Endothelial cell of umbilical vein (primary cell): ENCODE measurements around the gene KYAT1. TPM values are rescaled to one million over a fixed set of nuclear protein-coding genes. Genes with fewer than 3 reads are reported as not detected.
"Not testable (repeated sequence)": the region's sequence is repeated elsewhere in the genome, so short reads cannot be mapped to it uniquely, and the experiment has no call there.

Source experiments
- BruUV-seq: library from RNA; stranded (reverse); fragments of 400-500 nt; replicated peaks from 2 replicates; lab custom pipeline; 2021; lab: Mats Ljungman, UMichigan
- CTCF ChIA-PET: fragments of 300-600, 350-600 bp; sonication (Branson Sonifier 250); formaldehyde crosslinking; loops from one replicate; lab custom pipeline; 2021; ENCODE audit warnings: antibody characterized with exemption, inconsistent platforms; lab: Charles Lee
- POLR2A ChIA-PET: fragments of 300-600, 350-600 bp; sonication (Branson Sonifier 250); formaldehyde crosslinking; loops from one replicate; lab custom pipeline; 2021; ENCODE audit warnings: antibody characterized with exemption, inconsistent platforms; lab: Charles Lee
- DNase-seq: peaks from one replicate; pipeline ENCODE4 v3.0.0-alpha.2; 2011; ENCODE audit warnings: low read depth, low spot score
- FAIRE-seq: peaks from 2 replicates; lab custom pipeline; 2011; peaks lifted over from hg19 to GRCh38; lab: Jason Lieb, UNC
- H2AFZ ChIP-seq: 2 replicates; pipeline ENCODE4 v1.6.0; 2012; ENCODE audit warnings: low read depth, low read length, control low read depth, inconsistent platforms
- H3K27ac ChIP-seq: 2 replicates; pipeline ENCODE4 v1.5.1; 2011; ENCODE audit warnings: low read depth, mild to moderate bottlenecking, control low read depth, low read length, moderate library complexity; ENCODE audit not compliant: insufficient read depth
- H3K27me3 ChIP-seq, 2 experiments: 2 replicates each; pipeline versions ENCODE4 v1.6.0 to v1.6.1; 2011; ENCODE audit warnings: low read length in 2 of 2, mixed read lengths in 1 of 2; ENCODE audit not compliant: control insufficient read depth in 2 of 2, insufficient read depth in 2 of 2
- H3K36me3 ChIP-seq, 2 experiments: 2 replicates in 1 of 2; 3 replicates in 1 of 2; pipeline ENCODE4 v1.5.1; 2011; ENCODE audit warnings: low read length in 2 of 2, mild to moderate bottlenecking in 1 of 2, moderate library complexity in 1 of 2; ENCODE audit not compliant: control insufficient read depth in 2 of 2, insufficient read depth in 2 of 2; ENCODE audit errors: extremely low read depth in 1 of 2
- H3K4me1 ChIP-seq: 3 replicates; pipeline ENCODE4 v1.5.1; 2011; ENCODE audit warnings: mild to moderate bottlenecking, low read length; ENCODE audit not compliant: control insufficient read depth, insufficient read depth; ENCODE audit errors: extremely low read depth
- H3K4me2 ChIP-seq: 2 replicates; pipeline ENCODE4 v1.6.1; 2011; ENCODE audit warnings: low read length, control low read depth, mixed read lengths; ENCODE audit not compliant: insufficient read depth
- H3K4me3 ChIP-seq, 3 experiments: fragments of 200-600 bp in 1 of 3; sonication (generic), shearing (Covaris generic) in 1 of 3; replicated peaks in 1 of 3; 2 replicates each; pipeline ENCODE4 v1.5.1; 2011 to 2016; ENCODE audit warnings: control low read depth in 3 of 3, low read length in 3 of 3, mild to moderate bottlenecking in 2 of 3, inconsistent platforms in 1 of 3, low read depth in 1 of 3, moderate library complexity in 1 of 3; ENCODE audit not compliant: insufficient read depth in 1 of 3
- H3K79me2 ChIP-seq: 2 replicates; pipeline ENCODE4 v1.6.0; 2012; ENCODE audit warnings: low read length, inconsistent platforms; ENCODE audit not compliant: control insufficient read depth, insufficient read depth
- H3K9ac ChIP-seq: replicated peaks from 2 replicates; pipeline ENCODE3; 2011; ENCODE audit warnings: low read length, control low read depth; ENCODE audit not compliant: insufficient read depth; ENCODE audit errors: extremely low read depth
- H3K9me1 ChIP-seq: replicated peaks from 3 replicates; pipeline ENCODE4 v1.6.0; 2011; ENCODE audit warnings: mild to moderate bottlenecking, low read length; ENCODE audit not compliant: control insufficient read depth, insufficient read depth; ENCODE audit errors: extremely low read depth
- H3K9me3 ChIP-seq: replicated peaks from 2 replicates; pipeline ENCODE4 v1.5.1; 2012; ENCODE audit warnings: low read length, inconsistent platforms; ENCODE audit not compliant: control insufficient read depth, insufficient read depth
- H4K20me1 ChIP-seq: replicated peaks from 2 replicates; pipeline ENCODE3; 2011; ENCODE audit warnings: mild to moderate bottlenecking, low read length; ENCODE audit not compliant: control insufficient read depth, insufficient read depth; ENCODE audit errors: extremely low read depth
- dilution Hi-C: fragments of 300-500 bp; cut with MboI; formaldehyde crosslinking; loops from one replicate; pipeline ENCODE4 v1.15.0; 2019; ENCODE audit warnings: low sequenced_read_pairs; ENCODE audit not compliant: extremely low pct_ligation_motif_present
- intact Hi-C: fragments of 100-400 bp; cut with micrococcal nuclease; formaldehyde crosslinking; loops from one replicate; pipeline ENCODE4 v1.10.0; 2022
- polyA plus RNA-seq, 4 experiments: library from polyadenylated mRNA; depleted of rRNA in 3 of 4; stranded (reverse) in 3 of 4; unstranded in 1 of 4; fragments of >200 nt; gene quantifications; 2 replicates each; pipeline versions ENCODE4 v1.2.1 to v1.2.3, GENCODE V29; 2011 to 2012; ENCODE audit warnings: missing spikeins in 1 of 4
- total RNA-seq: library from RNA; stranded (reverse); gene quantifications from 2 replicates; pipeline ENCODE4 v1.2.3, GENCODE V29; 2021

Gene KYAT1
- total and polyA plus RNA-seq, 2 donors (not counting 3 experiments of a cell fraction or from before 2014, with no cell fraction given) = 7.2 to 9.6 TPM

DNA sequence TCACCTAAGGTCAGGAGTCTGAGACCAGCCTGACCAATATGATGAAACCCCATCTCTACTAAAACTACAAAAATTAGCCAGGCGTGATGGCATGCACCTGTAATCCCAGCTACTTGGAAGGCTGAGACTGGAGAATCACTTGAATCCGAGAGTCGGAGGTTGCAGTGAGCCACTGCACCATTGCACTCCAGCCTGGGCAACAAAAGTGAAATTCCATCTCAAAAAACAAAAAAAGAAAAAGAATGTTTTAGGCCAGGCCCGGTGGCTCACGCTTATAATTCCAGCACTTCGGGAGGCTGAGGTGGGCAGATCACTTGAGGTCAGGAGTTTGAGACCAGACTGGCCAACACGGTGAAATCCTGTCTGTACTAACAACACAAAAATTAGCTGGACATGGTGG is 23.3 kb downstream of the KYAT1 start:
- H3K9me1 ChIP-seq, BruUV-seq, DNase-seq, H3K27me3 ChIP-seq, dilution Hi-C loops, FAIRE-seq, H3K79me2 ChIP-seq, H3K36me3 ChIP-seq, H3K9me3 ChIP-seq, H3K4me1 ChIP-seq, H3K4me2 ChIP-seq, H4K20me1 ChIP-seq, H3K4me3 ChIP-seq, H3K27ac ChIP-seq, H3K9ac ChIP-seq, POLR2A ChIA-PET, intact Hi-C loops, H2AFZ ChIP-seq: not testable (repeated sequence)
- CTCF ChIA-PET = interaction anchor here (1.1 to 1.9 kb wide), 3 partner anchors 10 to 70 kb away, joined by 3 to 7 read pairs (median 5); no protein-coding TSS in a partner anchor

DNA sequence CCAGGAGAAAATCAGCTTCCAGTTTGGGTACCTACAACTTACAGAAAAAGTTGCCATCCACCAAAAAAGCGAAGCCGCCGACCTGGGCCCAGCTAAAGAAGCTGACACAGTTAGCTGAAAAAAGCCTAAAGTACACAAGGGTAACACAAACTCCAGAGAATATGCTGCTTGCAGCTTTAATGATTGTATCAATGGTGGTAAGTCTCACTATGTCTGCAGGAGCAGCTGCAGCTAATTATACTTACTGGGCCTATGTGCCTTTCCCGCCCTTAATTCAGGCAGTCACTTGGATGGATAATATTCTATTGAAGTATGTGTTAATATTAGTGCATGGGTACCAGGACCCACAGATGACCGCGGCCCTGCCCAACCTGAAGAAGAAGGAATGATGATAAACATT is 27.3 kb downstream of the KYAT1 start:
- FAIRE-seq, H2AFZ ChIP-seq, H3K9me1 ChIP-seq, H3K4me3 ChIP-seq, H3K36me3 ChIP-seq, POLR2A ChIA-PET, BruUV-seq, intact Hi-C loops, DNase-seq, H3K4me2 ChIP-seq, H3K4me1 ChIP-seq, H3K9ac ChIP-seq, H3K27me3 ChIP-seq, dilution Hi-C loops, H3K27ac ChIP-seq, H4K20me1 ChIP-seq, H3K9me3 ChIP-seq, H3K79me2 ChIP-seq: not testable (repeated sequence)
- CTCF ChIA-PET = interaction anchor here (1.1 to 3.2 kb wide), 2 partner anchors 14 to 73 kb away, joined by 5 to 30 read pairs; no protein-coding TSS in a partner anchor

DNA sequence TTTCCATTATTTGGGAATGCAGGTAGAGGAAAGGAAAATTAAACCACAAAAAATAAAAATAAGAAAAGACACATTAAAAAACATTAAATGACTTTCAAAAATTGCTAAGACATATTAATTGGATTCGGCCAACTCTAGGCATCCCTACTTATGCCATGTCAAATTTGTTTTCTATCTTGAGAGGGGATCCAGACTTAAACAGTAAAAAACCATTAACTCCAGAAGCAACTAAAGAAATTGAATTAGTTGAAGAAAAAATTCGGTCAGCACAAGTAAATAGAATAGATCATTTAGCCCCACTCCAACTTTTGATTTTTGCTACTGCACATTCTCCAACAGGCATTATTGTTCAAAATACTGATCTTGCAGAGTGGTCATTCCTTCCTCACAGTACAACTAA is 29.1 kb downstream of the KYAT1 start:
- FAIRE-seq, H3K9ac ChIP-seq, dilution Hi-C loops, H3K9me1 ChIP-seq, H3K4me1 ChIP-seq, H3K4me2 ChIP-seq, BruUV-seq, POLR2A ChIA-PET, H3K9me3 ChIP-seq, H3K27me3 ChIP-seq, H3K4me3 ChIP-seq, H4K20me1 ChIP-seq, H3K79me2 ChIP-seq, H3K36me3 ChIP-seq, H3K27ac ChIP-seq, H2AFZ ChIP-seq, DNase-seq: not testable (repeated sequence)
- CTCF ChIA-PET = interaction anchor here (0.7 to 3.2 kb wide), 13 partner anchors 10 to 279 kb away, joined by 3 to 30 read pairs (median 3); partner anchors contain the start of genes SH3GLB2 and SPOUT1
- intact Hi-C loops = loop anchor here (2.0 kb wide), 1 partner anchor 176 kb away; the partner anchor contains the start of gene SH3GLB2
